Measurements from ENCODE around the gene RAMACL.

RAMACL gene

DNA sequence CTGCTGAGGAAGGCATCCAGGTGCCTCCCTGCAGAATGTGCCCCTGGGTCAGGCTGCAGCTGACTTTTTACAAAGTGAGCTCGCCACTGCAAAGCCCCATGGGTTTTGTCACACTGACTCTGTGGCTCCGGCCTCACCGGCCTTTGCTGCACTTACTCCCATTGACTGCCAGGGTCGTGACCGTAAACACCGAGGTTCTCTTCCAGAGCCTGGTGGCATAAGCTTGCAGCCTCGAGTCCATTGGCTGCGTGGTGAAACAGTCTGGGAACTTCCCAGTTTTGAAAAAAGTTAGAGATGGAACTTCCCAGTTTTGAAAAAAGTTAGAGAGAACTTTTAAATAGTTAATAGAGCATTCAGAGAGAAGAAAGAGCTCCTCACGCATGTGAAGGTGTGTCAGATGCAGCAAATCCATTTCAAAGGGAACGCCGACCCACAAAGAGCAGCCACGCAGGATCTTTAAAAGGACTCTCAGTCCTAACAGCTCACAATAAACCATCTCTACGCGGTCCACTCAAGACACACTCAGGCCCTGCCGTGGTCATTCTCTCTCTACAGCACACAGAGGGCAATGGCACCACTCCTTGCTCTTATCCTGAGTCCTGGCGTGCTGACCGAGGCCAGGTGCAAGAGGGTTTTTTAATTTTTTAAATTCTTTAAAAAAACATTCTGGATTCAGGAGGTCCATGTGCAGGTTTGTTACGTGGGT, 12.8 kb downstream of the RAMACL start:
- no peak for DNase-seq

DNA sequence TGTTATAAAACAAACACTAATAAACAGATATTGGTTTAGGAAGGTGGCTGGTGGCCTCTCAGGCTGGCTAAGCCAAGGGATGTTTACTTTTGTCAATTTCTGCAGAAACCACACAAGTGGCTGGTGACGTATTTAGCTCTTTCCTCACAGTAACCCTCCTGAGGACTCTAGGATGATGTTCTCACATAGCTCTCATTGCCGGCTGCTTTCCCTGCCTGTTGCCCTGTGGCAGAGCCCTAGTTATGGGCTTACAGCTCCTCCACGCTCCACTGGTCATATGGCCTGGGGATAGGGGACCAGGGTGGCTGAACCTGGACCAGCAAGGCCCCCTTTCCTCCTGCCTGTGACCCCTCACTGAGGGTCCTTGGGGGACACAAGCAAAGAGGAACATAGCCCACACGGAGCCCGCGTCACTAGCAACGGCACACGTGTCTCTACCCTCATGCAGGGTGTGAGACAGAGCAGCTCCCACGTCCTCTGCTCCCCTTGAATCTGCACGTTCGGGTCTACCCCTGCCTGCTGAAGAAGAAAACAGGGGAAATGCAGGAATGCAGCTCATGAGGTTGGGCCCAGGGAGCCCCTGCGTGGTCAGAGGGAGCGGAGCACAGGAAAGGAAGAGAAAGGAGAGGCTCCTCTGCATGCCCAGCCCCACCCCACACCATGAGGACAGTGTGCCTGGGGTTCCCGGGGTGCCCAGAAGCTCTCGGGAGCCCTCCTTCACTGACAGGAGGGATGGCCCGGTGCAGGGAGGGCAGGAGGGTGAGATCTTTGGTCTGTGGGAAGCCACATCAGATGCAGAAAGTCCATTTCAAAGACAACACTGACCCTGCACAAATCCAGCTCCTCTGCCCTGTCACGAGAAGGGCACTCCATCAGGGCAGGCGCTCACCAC, 13.9 kb downstream of the RAMACL start:
- no peak for DNase-seq

DNA sequence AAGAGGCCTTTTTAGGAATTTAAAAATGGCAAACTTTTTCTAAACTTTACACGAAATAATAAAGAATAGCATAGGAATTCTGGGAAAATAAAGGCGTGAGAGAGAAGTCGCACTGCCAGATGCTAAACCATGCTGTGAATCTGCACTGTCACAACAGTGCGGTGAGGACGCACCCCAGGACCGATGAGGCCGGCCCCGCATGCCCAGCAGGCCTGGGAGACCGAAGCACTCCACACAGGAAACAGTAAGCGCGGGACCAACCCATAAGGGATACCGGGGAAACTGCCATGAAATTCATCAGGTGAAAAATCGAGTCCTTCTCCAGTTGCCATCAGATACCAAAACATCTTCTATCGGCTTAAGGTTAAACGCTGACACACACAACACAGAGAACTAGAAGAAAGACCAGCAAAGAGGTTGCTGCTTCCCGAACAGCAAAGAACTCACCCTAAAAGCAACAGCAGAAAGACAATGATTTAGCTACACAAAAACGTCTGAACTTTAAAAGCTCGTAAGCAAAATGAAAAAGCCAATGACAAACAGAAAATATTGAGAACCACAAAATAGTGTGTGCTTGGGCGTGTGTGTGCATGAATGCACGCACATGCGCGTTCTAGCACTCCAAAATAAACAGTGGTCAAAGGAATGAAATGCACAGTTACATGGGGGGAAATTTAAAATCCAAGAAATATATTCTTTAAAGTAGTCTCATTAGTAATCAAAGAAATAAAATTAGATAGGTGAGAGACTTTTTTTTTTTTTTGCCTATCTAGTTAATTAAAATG, 15.4 kb downstream of the RAMACL start:
- no peak for DNase-seq

DNA sequence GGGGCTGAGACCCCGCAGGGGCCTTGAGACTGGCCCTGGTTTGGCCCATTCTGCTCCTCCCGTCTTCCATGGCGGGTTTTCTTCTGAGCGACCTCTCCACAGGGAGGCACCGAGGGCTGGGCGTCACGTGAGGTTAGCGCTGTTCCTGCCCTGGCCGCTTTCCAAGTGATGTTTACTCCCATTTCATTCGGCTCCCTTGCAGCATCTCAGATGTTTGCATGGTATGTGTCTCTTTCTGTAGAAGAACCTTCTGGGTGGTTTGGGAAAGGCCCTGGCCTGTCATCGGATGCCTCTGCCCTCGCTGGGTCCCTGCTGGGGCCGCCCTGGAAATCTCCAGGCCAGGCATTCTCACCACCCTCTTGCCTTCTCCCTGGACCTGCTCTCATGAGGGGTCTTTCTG, 17.3 kb downstream of the RAMACL start:
- DNase-seq, result no peak

DNA sequence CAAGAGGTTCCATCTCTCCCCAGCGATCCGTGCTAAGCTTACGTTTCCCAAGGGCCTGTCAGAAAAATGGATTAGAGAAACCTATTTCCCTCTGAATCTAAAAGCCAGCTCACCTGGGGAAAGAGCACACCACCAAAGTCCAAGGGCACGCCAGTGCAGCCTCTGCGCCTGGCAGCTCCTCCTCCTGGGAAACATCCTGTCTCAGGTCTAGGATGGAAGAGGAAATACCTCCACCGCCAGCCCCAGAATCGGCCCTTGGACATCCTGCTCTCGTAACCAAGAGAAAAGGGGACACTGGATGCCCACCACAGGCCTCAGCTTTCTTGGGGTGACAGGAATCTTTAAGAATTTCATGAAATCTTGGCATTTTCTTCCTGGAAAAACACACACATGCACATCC, 18.7 kb downstream of the RAMACL start:
- no peak for DNase-seq

GRCh38 chr6:166567107-166567506, 19.4 kb downstream of the RAMACL start:
- no peak for DNase-seq

DNA sequence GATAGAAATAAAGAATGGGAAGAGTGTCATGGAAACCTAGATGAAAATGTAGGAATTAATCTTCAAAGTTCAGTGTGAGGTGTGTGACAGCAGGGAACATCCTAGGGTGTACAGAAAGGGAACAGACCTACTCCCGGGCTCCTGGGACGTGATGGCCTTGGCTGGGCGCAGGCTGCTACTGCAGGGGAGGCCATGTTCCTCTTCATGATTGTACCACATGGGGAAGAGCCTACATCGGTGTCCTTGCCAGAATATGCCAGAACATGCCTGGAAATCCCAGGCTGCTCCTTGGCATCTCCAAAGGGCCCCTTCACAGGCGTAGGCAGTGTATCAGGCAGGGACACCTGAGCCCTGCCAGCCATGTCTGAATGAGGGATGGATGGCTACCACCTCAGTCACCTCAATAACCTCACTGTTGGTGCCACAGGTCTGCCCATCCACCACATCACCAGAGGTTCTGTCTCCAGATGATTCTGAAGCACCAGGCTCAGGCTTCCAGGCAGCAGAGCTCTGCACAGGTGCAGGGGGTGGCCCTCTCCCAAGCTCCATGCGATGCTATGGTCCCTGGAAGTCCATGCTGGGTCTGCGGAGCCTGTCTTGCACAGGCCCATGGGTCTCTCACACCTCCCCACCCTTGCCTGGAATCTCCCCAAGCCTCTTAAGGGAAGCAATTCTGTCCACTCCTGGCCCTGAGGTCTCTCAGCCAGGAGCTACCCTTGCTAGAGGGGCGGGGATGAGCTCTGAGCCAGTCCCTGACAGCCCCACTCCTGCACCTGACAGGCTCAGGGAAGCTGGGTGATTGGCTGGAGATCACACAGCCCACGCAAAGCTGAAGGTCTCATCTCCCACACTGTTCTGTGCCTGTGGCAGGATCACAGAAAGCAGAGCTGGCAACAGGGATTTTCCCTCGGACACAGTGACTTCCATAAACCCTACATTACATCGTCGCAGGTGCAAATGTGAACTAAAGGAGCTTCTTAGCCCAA, 20.2 kb downstream of the RAMACL start:
- no peak for DNase-seq

GRCh38 chr6:166565084-166565967, 21.2 kb downstream of the RAMACL start:
- no peak for DNase-seq

- no peak for DNase-seq
These were observed 22.7 kb downstream of the RAMACL start for GRCh38 chr6:166563805-166564204.

- no peak for DNase-seq
These were observed 23.3 kb downstream of the RAMACL start for GRCh38 chr6:166563200-166563599.

GRCh38 chr6:166562726-166563125, 23.8 kb downstream of the RAMACL start:
- DNase-seq, result no peak

- no peak for DNase-seq
These were observed 24.6 kb downstream of the RAMACL start for GRCh38 chr6:166561771-166562359.

- no peak for DNase-seq
These were observed 26.3 kb downstream of the RAMACL start for GRCh38 chr6:166560222-166560621.

GRCh38 chr6:166559662-166560061, 26.8 kb downstream of the RAMACL start:
- no peak for DNase-seq

GRCh38 chr6:166559211-166559610, 27.3 kb downstream of the RAMACL start:
- no peak for DNase-seq

- DNase-seq, result no peak
These were observed 28.1 kb downstream of the RAMACL start for GRCh38 chr6:166558156-166559005.

DNA sequence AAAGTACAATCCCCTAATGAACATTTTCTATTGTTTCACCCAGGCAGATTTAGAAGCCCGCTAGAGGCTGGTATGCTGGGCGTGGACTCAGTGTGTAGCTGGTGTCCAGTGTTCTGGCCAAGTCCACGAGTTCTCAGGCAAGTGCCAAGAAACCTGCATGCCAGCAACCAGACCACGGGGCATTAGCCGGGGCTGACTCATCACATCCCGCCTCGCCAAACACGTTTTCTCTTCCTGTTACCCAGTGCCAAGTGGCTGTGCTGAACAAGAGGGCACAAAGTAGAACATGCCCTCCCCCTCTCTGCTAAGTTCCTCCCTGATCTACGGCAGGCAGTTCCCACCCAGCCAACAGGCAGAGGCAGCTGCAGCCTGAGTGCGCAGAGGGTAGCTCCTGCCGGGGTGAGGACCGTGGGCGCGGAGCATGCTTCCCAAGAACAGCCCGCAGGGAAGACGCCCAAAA, 29.6 kb downstream of the RAMACL start:
- DNase-seq, result no peak

DNA sequence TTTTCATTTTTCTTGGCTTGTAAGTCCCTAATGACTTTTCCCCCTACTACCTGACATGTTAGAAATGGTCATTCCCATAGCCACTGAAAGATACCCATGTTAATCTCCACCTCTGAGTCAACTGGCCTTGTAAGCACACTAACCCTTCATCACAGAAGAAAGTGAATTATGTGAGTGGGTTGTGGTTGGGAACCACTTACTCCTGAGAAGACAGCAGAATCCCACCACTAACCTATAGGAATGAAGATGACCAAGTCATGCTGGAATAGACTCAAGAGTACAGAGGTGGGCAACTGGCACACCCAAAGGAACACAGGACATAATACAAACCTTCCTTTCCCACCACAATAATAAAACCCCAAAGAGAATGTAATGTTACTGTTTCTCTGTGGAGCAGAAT, 30.1 kb downstream of the RAMACL start:
- no peak for DNase-seq

DNA sequence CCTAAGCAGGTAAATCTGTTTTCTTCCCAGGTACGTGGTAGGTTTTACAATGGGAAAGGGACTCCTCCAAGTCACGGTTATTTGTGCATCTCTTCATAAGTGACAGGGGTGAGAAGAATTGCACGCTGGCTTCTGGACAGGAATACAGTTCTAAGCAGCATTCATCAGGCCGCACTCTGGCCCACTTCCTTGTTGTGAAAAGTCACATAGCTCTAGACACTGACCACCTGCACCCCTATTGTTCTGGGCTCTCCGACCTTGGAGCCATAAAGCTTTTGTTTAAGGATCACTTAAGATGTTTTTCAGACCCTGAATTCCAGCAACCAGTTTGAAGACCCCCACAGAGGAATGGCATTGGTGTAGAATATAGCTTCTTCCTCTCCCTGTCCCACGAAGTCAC, 31.4 kb downstream of the RAMACL start:
- DNase-seq, result no peak

DNA sequence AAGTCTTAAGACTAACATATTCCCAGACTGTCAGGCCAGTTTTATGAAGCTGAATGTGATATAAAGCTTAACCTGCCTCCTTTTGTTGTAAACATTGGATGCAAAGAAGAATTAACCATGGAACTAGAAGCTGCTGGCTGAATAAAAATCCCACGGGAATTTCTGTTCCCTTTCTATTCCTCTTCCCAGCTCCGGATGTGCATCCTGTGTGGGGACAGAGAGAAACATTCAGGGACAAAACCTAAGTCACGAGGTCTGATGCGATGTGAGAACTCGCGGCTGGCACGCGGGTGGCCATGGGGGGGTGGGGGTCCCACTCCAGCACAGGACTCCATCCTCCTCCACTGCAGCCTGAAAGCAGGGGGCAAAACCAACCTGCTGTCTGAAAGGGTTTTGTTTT, 32.2 kb downstream of the RAMACL start:
- no peak for DNase-seq

Measured in central memory CD4-positive, alpha-beta T cell (primary cell).